SKM-1 (cell line): ENCODE measurements around the gene LNX1.

Source experiments
- DNase-seq: peaks from one replicate; lab custom pipeline; 2025; ENCODE audit not compliant: unreplicated experiment; lab: John Stamatoyannopoulos, UW

Gene LNX1

GRCh38 chr4:53500546-53500945 is 90.7 kb downstream of the LNX1 start:
- no peak for DNase-seq

GRCh38 chr4:53499791-53500190 is 91.5 kb downstream of the LNX1 start:
- DNase-seq: no peak

- no peak for DNase-seq
These were observed 92.6 kb downstream of the LNX1 start for GRCh38 chr4:53498706-53499105.

- DNase-seq: no peak
These were observed 93.6 kb downstream of the LNX1 start for GRCh38 chr4:53497487-53498244.

DNA sequence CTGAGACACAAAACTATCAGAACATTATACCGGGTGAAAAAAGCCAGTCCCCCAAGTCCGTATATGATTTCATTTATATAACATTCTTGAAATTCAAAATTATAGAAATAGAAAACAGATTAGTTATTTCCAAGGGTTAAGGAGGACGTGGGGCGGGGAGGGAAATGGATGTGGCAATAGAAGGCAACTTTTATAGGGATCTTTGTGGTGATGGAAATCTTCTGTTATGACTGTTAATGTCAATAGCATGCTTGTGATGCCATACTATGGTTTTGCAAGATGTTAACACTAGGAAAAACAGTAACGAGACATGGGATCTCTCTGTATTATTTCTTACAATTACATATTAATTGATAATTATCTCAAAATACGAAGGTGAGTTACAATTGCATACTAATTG is 96.4 kb downstream of the LNX1 start:
- DNase-seq: no peak

- peak; percentile 4 for DNase-seq
These were observed 100.2 kb downstream of the LNX1 start for GRCh38 chr4:53490965-53491622.

DNA sequence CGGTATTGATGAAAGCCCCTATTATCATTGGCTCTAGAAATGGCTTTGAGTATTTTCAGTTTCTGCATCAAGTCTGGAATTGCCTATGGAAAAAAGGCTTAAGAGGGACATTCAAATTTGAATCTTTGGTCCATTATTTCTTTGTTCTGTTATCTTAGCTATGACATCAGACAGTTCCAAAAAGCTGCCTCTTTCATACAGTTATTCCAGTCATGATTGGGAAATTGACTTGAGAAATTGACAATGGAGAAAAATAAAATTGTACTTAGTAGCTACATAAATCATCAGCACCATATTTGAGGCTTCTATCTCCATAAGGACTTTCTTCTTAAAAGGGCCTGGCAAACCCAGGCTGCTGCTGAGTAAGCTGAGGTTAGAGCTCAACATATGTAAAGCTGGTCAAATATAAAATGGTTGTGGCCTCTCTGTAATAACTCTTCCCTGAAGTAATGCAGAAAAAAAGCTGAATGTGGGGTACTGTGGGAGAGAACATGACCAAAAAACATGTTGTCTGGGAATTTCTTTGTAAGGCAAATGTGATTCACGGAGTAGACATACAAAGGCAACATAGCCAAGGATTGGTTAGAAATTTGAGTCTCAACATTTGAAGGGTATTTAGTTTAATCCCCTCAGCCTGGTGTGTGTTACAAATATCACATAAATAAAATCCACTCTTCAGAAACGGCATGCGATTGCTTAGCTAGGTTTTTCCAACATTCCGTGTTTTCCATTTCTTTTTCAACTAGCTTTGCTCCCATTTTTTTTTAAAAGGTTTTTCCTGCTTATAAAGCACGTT is 100.9 kb downstream of the LNX1 start:
- no peak for DNase-seq

DNA sequence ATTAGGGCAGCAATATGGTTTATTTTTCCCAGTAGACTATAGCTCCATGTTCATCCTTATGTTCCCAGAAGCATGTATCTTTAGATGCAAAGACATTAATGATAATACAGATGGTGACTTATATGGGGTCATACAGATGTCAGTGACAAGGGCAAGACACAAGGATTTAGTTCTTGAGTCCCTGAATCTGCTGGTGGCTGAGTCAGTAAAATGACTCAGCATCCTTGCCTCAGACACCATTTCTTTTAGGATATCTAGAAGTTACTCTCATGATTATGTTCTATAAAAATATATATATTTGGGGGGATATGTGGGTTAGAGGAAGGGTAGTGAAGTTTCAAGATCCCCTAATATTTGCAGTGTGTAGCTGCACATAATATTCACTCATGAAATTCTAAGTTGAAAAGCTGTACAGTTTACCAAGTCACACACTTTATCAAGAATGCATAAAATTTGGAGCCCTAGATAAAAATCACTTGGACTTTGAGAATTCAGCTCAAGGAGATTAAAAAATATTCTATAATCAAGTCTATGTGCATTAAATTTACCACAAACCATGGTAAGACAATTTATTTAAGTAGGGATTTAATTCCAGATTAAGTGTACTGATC is 101.9 kb downstream of the LNX1 start:
- DNase-seq: no peak

DNA sequence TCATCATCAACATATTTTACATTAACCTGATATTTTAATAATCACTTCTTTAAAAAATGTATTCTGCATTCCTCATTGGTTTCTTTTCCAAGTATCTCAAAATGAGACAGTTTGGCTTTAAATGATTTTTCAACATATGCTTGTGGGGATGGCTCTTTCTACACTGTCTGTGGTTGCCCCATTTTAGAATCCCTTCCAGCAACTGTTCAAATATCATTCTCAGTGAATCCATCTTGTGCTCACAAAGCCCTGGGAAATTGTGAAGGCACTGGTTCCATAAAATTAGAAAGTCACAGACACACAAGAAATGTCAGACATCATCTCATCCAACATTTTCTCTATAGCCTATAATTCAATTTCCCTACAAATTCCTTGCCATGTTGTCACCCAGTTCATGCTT is 103.5 kb downstream of the LNX1 start:
- no peak for DNase-seq

DNA sequence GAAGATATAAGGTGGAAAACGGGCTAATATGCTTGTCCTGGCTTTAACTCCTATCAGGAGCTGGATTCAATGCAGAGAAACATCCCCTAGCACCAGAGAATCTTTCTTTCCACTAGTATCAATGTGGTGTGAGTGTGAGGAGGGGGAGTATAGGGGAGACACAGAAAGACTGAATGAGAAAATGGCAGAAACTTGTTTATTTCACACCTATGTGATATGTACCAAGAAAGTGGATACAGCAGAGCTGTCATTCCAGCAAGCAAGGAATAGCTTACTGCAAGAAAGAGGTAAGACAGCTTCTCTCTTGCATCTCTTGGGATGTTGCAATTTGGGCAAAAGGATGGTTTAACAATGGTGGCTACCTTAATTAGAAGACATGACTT is 105.6 kb downstream of the LNX1 start:
- DNase-seq: no peak

DNA sequence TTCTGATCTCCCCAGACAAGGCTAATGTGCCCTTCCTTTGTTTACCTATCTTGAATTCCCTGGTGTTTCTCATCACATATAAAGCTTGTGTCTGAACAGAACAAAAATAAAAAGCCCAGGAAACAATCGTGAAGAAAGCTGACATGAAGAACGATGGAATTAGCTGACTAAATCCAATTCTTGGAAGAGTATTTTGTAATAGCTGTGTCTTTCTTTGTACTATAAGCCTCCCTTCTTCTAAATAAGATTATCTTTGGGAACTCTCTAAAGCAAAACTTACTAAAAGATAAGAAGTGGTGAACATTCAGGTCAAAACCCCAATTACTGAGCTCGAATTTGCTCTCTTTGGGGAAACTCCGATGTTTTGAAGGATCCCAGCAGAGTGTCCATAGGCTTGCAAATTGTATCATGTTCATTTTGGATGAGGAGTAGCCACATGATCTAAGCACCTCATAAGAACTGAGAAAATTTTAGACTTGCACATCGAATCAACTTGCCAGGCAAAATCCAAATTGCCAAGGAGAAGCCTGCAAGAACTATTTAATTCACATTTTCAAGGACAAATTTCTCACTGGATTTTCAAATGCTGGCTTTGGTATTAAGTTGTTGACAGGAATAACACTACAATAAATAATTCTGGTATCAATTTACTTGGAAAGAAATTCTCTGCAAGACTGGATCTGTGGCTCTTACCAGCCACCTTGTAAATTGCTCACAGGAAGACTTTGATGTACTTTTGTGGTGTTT is 106.2 kb downstream of the LNX1 start:
- no peak for DNase-seq

DNA sequence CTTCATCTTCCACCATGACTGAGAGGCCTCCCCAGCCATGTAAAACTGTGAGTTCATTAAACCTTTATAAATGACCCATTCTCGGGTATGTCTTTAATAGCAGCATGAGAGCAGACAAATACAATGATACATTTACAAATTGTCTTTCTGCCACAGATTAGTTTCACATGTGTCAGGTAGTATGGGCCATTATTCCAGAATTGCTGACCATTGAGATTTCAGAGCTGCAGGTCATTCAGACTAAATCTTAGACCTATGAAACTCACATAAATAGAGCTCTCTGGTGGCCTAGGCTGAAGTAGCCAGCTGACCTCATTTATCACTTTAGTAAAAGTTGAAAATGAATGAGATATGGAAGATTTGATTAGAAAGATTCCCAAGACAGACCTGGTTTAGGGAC is 108.0 kb downstream of the LNX1 start:
- no peak for DNase-seq

DNA sequence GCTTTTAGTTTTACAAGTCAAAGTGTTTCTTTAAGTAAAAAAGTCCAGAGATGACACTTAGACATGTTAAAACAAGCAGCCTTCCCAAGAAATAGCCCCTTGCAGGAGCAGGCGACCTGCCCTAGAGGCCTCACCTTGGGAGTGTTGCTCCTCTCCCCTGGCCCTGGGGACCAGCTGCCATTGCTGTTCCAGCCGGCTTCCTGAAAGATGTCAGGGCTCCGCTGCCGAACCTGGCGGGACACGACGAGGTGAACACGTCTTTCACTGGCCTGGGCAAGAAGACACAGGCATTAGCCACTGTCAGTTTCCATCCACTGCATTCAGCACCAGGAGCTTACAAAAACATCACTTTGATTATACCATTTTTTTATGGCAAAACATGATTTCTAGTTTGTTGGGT is 109.7 kb downstream of the LNX1 start:
- no peak for DNase-seq

- DNase-seq: no peak
These were observed 110.4 kb downstream of the LNX1 start for GRCh38 chr4:53480909-53481308.

DNA sequence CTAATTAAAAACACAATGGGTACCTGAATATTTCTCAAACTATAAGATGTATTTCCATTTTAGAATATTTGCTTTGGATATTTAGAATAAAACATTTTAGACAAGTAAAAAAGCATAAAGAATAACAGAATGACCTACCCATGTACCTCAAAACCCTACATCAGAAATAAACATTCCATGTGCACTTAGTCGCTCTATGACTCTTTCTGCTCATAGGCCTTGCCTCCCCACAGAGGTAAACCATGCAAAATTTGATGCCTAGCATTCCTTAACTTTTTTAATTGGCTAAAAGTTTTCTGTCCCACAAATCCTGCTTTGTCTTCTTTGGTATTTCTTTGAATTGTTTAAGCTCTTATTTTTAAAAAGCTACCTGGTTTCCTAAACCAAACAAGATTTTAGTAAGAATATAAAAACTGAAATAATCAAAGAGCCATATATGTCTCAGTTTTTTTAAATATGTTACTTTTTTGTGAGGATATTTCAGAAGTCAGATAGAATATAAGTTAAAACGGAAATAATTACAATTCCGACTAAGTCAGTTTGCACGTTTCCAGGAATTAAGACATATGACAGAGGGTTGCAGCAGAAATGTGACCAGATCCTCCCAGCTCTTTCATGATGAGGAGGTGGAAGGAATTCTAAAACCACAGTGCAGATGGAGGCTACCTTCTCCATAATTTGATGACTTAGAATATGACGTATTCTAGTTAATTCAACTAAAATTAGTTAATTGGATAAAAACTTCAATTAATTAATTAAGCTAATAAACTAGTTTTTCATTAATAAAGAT is 111.4 kb downstream of the LNX1 start:
- DNase-seq: no peak

GRCh38 chr4:53478671-53479456 is 112.4 kb downstream of the LNX1 start:
- no peak for DNase-seq

DNA sequence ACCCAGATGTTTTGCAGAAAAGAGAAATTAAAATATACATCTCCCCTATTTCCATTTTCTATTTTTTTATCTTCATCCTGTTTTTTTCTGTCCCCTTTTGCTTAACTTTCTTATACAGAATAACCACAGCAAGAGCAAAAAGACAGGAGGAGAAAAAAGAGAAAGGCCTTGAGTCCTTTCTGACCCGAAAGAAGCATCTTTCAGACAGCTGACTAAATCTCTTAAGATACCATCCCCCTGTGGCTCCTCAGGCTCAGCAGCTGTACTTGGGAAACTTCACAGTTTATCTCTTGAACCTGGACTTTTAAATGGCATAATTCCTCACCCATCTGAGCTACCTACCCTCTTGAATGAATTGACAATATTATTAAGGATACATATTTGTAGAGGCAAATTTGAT is 113.7 kb downstream of the LNX1 start:
- DNase-seq: no peak

GRCh38 chr4:53477038-53477565 is 114.2 kb downstream of the LNX1 start:
- no peak for DNase-seq
